ENCODE data around the gene CCDC110.

Gene CCDC110

GRCh38 chr4:185395238-185395955 lies 76.1 kb downstream of the CCDC110 start, which contains the start of gene LRP2BP:
TSS of gene LRP2BP (minus strand) at chr4:185395924. CDS start at chr4:185378186, 17,738 bp downstream.
- H3K4me3 ChIP-seq (ENCODE audit: low read depth, low read length) = peak within 1 kb of the TSS; percentile 95
- TF ChIP-seq CTCF (IDR thresholded peaks at IDR 0.05; ENCODE audit: borderline replicate concordance, insufficient read depth, low read depth, low read length) = no peak

Measured in GM12875 (cell line).